Pancreas (tissue), 10 donors: Measurements from ENCODE around the gene DDX39A. TPM values are rescaled to one million over a fixed set of nuclear protein-coding genes. Genes with fewer than 3 reads are reported as not detected.
A peak's percentile ranks its signal among the peaks of the same experiment; 100 is the strongest.

Experiments used
- ATAC-seq, 4 donors: fragments of 200-7000 bp; cut with Tn5 transposase; one replicate each; pipeline versions ENCODE4 v1.8.0 to v1.9.1; 2020; ENCODE audit warnings: mild to moderate bottlenecking in 4 of 4, moderate library complexity in 4 of 4
- DNase-seq, 6 donors: peaks; one replicate each; pipeline ENCODE4 v3.0.0-alpha.2; 2020
- FAIRE-seq: peaks from 2 replicates; lab custom pipeline; 2012; peaks lifted over from hg19 to GRCh38; lab: Jason Lieb, UNC
- H3K27ac ChIP-seq, 4 donors: fragments of 200-600 bp; sonication (generic); 1 replicate in 3 of 4; 2 replicates in 1 of 4; pipeline versions ENCODE4 v1.5.0 to v1.8.0; 2020
- H3K27me3 ChIP-seq, 4 donors: fragments of 200-600 bp; one replicate each; pipeline ENCODE4 v1.8.0; 2021
- H3K36me3 ChIP-seq, 3 donors: fragments of 200-600 bp; sonication (generic) in 1 of 3; one replicate each; pipeline versions ENCODE4 v1.5.0 to v1.8.0; 2020 to 2021
- H3K4me1 ChIP-seq, 3 donors: fragments of 200-600 bp; one replicate each; pipeline ENCODE4 v1.8.0; 2021
- H3K4me3 ChIP-seq, 4 donors: fragments of 200-600 bp; sonication (generic) in 2 of 4; one replicate each; pipeline versions ENCODE4 v1.5.0 to v1.8.0; 2020 to 2021
- H3K9me3 ChIP-seq, 4 donors: fragments of 200-600 bp; one replicate each; pipeline ENCODE4 v1.8.0; 2021
- CTCF ChIP-seq, 4 donors: fragments of 200-600 bp; sonication (generic) in 3 of 4; IDR thresholded peaks; one replicate each; pipeline versions ENCODE4 v1.5.0 to v1.8.0; 2021; ENCODE audit warnings: antibody characterized with exemption in 4 of 4
- WGBS, 2 donors: extraction: QIAGEN DNeasy Blood & Tissue Kit; methylation state at CpG; one replicate each; pipeline ENCODE4 v1.1.7; 2013; 5-methylcytosine and 5-hydroxymethylcytosine counted together
- intact Hi-C, 3 donors: fragments of 100-400 bp; cut with DNase I; formaldehyde crosslinking; loops; one replicate each; pipeline versions ENCODE4 v1.11.1 to v1.14.2; 2022
- polyA plus RNA-seq, 2 donors: library from polyadenylated mRNA; stranded (reverse); fragments of 200-250 nt; gene quantifications; one replicate each; pipeline ENCODE4 v1.2.3, GENCODE V29; 2013
- total RNA-seq, 6 donors: library from RNA; stranded (reverse); fragmentation: NEBNext Ultra II Directional in 4 of 6; extraction: Animal tissue kit (Norgen Biotek cat#: 25700) in 4 of 6; gene quantifications; one replicate each; pipeline versions ENCODE4 v1.2.1 to v1.2.4, GENCODE V29; 2021 to 2023
- donor health status: healthy with polysubstance abuse.
- donor health status: DM: no; HTN: no; CAD: no; lungs with moderate emphysema.
- donor health status: DM: no; HTN: no; CAD: no.
- donor health status: control.
- donor health status: control.
- donor health status: Bipolar disorder and iron deficiency.
- donor health status: DM: yes; HTN: yes; CAD: no.
- donor health status: DM: no; HTN: no; CAD: no.
- donor health status: DM: no; HTN: no; CAD: no.
- donor health status: DM: yes; HTN: yes; CAD: no.

DDX39A gene
- total and polyA plus RNA-seq, 8 donors = 9.3 to 86.6 (median 19.6) TPM

DNA sequence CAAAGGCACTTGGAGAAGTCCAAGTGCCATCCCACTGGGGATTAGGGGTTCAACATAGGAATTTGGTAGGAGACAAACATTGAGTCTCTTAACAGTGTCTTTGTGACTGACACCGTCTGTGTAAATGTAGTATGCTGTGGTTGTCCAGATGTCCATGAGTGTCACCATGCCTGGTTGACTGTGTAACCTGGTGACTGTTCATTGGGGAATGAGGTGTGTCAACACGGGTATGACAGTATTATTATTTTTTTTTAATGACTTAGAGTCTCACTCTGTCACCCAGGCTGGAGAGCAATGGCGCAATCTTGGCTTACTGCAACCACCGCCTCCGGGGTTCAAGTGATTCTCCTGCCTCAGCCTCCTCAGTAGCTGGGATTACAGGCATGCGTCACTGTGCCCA lies 30.2 kb upstream of the DDX39A start:
- DNase-seq (no peak), FAIRE-seq (no peak), ATAC-seq (no peak)
- Histone ChIP-seq H3K27me3 (no peaks in the 10 kb centered on the region), H3K36me3 (peaks cover 9 to 42% (median 27%) of the 10 kb centered on the region in 3 donors), H3K9me3 (no peaks in the 10 kb centered on the region), H3K4me3 (no peak overlapping the region), H3K4me1 (no peaks in the 10 kb centered on the region), H3K27ac (no peak overlapping the region)
- WGBS, 2 donors = 89 to 90% methylated on average over 6 of the region's 6 CpGs
- TF ChIP-seq CTCF (IDR thresholded peaks at IDR 0.05) = no peak
- intact Hi-C loops = no loop called here

- Histone ChIP-seq H3K27me3 (no peaks in the 10 kb centered on the region), H3K27ac (no peak overlapping the region), H3K9me3 (no peaks in the 10 kb centered on the region), H3K4me1 (no peaks in the 10 kb centered on the region), H3K36me3 (peaks cover 5 to 55% (median 39%) of the 10 kb centered on the region in 3 donors), H3K4me3 (no peak overlapping the region)
- WGBS, 2 donors = 96 to 99% methylated on average over 10 of the region's 10 CpGs
- no peak for TF ChIP-seq CTCF (IDR thresholded peaks at IDR 0.05)
- FAIRE-seq = no peak
- intact Hi-C loops = no loop called here
- peak in 1 of 6 donors; percentile 55 for DNase-seq
- ATAC-seq = no peak
Measured at GRCh38 chr19:14446336-14447036, 27.3 kb upstream of the DDX39A start.

- Histone ChIP-seq H3K4me1 (peaks cover 0 to 3% (median 0%) of the 10 kb centered on the region in 3 donors), H3K27ac (no peak overlapping the region), H3K4me3 (no peak overlapping the region), H3K36me3 (peaks cover 5 to 50% (median 36%) of the 10 kb centered on the region in 3 donors), H3K9me3 (no peaks in the 10 kb centered on the region), H3K27me3 (no peaks in the 10 kb centered on the region)
- WGBS, 2 donors = 92% methylated on average over 14 of the region's 14 CpGs
- no peak for FAIRE-seq
- no peak for DNase-seq
- no peak for TF ChIP-seq CTCF (IDR thresholded peaks at IDR 0.05)
- ATAC-seq = no peak
- intact Hi-C loops = no loop called here
Measured at GRCh38 chr19:14443632-14444216, 24.6 kb upstream of the DDX39A start.

DNA sequence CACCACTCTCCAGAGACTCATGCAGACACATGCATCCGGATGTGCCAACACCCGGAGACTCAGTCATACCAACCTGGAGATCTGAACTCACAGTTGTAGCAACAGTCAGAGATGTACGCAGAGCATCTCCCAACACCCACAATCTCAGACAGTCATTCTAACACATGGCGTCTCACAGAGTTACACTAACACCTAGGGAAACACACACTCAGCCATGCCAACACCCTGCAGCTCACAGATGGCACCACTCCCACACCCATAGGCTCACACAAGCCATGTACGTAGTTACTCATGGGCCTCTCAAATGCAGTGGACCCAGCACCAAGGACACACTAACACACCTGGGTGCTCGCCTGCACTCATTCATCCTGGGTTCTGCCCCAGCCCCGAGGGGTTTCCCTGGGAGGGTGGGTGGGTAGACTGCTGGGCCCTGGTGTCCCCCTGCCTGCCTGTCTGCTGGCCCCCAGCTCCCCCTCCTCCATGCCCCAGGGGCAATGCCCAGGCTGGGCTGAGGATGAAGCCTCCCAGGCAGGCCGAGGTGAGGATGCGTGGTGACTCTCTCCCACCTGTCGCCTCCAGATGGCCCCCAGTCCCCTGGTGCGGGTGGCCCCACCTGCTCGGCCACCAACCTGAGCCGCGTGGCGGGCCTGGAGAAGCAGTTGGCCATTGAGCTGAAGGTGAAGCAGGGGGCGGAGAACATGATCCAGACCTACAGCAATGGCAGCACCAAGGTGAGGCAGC lies 23.9 kb upstream of the DDX39A start:
- intact Hi-C loops = no loop called here
- no peaks in the 10 kb centered on the region for H3K9me3 ChIP-seq
- no peaks in the 10 kb centered on the region for H3K27me3 ChIP-seq
- H3K4me1 ChIP-seq = peaks cover 0 to 3% (median 0%) of the 10 kb centered on the region in 3 donors
- no peak overlapping the region for H3K27ac ChIP-seq
- TF ChIP-seq CTCF (IDR thresholded peaks at IDR 0.05) = no peak
- no peak overlapping the region for H3K4me3 ChIP-seq
- WGBS, 2 donors = 88 to 91% methylated on average over 16 of the region's 16 CpGs
- peak in 1 of 6 donors; percentile 67 for DNase-seq
- H3K36me3 ChIP-seq = peaks cover 5 to 43% (median 36%) of the 10 kb centered on the region in 3 donors
- no peak for ATAC-seq
- FAIRE-seq = no peak
